Lower leg skin (tissue), 4 donors: ENCODE results near the gene DIP2C. TPM values are rescaled to one million over a fixed set of nuclear protein-coding genes. Genes with fewer than 3 reads are reported as not detected.

Source experiments
- DNase-seq, 2 donors: peaks; one replicate each; pipeline ENCODE4 v3.0.0-alpha.2; 2019; ENCODE audit warnings: low spot score in 2 of 2
- H3K4me3 ChIP-seq: fragments of 200-600 bp; sonication (generic); 2 replicates; pipeline ENCODE4 v1.5.1; 2017; ENCODE audit warnings: mild to moderate bottlenecking, low read depth; ENCODE audit not compliant: poor library complexity, severe bottlenecking
- POLR2A ChIP-seq, 2 donors: fragments of 450-650 bp; IDR thresholded peaks; one replicate each; pipeline ENCODE4 v1.6.1; 2016 to 2017; ENCODE audit warnings: antibody characterized with exemption in 2 of 2, mild to moderate bottlenecking in 1 of 2, moderate library complexity in 1 of 2
- WGBS, 2 donors: methylation state at CpG; one replicate each; pipeline ENCODE4 v1.1.5; 2018; 5-methylcytosine and 5-hydroxymethylcytosine counted together
- intact Hi-C: fragments of 100-400 bp; cut with DNase I; formaldehyde crosslinking; loops from one replicate; pipeline ENCODE4 v1.15.0; 2023; ENCODE audit warnings: low total_unique reads
- total RNA-seq, 4 donors: library from RNA; depleted of rRNA; stranded (reverse); fragments of >200 nt; gene quantifications; one replicate each; pipeline ENCODE4 v1.1.0, GENCODE V29; 2016
- TF ChIP-seq, protein P1 (sequence below), 3 donors: fragments of 450-650 bp; IDR thresholded peaks; one replicate each; pipeline ENCODE4 v1.5.1; 2016; ENCODE audit warnings: antibody characterized with exemption in 3 of 3, mild to moderate bottlenecking in 3 of 3, moderate library complexity in 2 of 3

DIP2C gene
- total RNA-seq, 4 donors from 2014 or later: 6.2 to 14.7 (median 10.6) TPM

DNA sequence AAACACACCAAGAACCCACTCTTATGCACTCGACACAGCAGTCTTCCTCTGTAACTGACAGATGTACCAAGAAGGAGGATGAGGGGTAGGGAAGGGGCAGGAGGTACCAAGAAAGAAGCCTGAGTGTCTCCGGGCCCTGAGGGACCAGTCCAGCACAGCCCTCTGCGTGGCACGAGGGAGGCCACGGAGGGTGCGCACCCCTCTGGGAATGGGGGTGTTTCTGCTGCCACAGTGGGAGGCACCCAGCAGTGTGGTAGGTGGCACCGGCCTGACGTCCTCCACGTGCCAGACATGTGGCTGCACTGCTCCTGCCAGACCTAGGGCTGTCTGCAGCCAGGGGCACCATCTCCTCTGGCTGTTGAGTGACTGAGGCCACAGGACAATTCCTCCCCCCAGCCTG, 399.9 kb downstream of the DIP2C start:
- TF ChIP-seq, protein P1, sequence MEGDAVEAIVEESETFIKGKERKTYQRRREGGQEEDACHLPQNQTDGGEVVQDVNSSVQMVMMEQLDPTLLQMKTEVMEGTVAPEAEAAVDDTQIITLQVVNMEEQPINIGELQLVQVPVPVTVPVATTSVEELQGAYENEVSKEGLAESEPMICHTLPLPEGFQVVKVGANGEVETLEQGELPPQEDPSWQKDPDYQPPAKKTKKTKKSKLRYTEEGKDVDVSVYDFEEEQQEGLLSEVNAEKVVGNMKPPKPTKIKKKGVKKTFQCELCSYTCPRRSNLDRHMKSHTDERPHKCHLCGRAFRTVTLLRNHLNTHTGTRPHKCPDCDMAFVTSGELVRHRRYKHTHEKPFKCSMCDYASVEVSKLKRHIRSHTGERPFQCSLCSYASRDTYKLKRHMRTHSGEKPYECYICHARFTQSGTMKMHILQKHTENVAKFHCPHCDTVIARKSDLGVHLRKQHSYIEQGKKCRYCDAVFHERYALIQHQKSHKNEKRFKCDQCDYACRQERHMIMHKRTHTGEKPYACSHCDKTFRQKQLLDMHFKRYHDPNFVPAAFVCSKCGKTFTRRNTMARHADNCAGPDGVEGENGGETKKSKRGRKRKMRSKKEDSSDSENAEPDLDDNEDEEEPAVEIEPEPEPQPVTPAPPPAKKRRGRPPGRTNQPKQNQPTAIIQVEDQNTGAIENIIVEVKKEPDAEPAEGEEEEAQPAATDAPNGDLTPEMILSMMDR (IDR thresholded peaks at IDR 0.05): no peak
- no peak for TF ChIP-seq POLR2A (IDR thresholded peaks at IDR 0.05)
- 86 to 90% methylated on average over 9 of the region's 9 CpGs for WGBS, 2 donors
- no peak overlapping the region for H3K4me3 ChIP-seq
- no peak for DNase-seq
- intact Hi-C loops: no loop called here

DNA sequence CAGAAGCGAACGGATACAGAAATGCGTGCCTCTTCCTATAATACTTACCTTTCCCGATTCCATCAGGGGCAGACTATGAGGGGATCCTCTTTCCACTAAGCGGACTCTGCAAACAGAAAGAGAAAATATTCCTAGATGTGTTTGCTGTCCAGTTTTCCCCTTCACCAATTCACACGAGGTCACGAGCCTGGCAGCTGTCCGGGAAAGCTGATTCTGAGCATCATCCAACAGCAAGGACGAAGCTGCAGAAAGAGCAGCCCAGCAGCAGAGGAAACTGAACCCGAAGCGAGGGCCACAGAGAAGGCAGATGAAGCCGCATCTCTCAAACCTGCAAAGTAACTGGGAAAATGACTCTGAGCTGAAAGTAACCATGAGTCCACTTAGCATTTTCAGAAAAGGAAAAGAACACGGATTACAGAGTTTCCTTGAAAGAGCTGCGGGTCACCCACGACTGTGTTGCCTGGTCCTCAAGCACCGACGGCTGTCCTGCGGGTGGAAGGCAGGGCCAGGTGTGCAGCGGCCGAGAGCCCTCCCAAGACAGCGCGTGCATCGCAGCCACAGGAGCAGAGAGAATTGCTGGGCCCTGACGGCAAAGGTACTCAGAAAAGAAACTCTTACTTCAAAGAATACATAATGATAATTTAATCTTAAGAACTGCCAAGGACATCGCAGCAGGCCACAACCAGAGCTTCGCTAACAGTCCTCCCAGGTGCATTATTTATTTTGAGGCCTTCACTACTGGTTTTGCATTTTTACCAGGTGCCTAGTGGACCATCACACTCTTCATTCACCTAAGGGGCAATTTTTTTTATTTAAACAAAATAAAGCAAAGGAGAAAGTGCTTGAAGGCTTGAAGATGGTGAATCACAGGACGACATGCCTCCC, 400.9 kb downstream of the DIP2C start:
- no peak overlapping the region for H3K4me3 ChIP-seq
- WGBS, 2 donors: 92 to 93% methylated on average over 27 of the region's 27 CpGs
- intact Hi-C loops: no loop called here
- DNase-seq: no peak
- TF ChIP-seq POLR2A (IDR thresholded peaks at IDR 0.05): no peak
- TF ChIP-seq, protein P1 (IDR thresholded peaks at IDR 0.05): no peak

DNA sequence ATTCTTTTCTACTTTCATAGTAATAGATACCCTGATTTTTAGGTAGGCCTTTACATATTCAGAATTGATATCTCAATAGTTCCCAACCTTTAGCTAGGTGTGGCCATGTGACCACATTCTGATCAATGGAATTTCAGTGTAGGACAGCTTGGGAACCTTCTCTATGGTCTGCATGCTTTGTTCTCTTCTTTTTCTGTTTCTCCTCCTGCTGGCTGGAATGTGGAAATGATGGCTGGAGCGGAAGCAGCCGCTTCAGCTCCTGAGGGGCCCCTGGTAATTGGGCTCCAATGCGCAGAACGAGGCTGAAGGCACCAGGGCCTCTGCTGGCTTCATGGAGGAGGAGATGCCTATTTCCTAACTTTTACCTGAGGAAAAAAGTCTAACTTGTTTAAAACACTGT, 401.7 kb downstream of the DIP2C start:
- DNase-seq: no peak
- TF ChIP-seq, protein P1 (IDR thresholded peaks at IDR 0.05): no peak
- TF ChIP-seq POLR2A (IDR thresholded peaks at IDR 0.05): no peak
- H3K4me3 ChIP-seq: no peak overlapping the region
- intact Hi-C loops: no loop called here
- WGBS, 2 donors: 95 to 97% methylated on average over 4 of the region's 4 CpGs

DNA sequence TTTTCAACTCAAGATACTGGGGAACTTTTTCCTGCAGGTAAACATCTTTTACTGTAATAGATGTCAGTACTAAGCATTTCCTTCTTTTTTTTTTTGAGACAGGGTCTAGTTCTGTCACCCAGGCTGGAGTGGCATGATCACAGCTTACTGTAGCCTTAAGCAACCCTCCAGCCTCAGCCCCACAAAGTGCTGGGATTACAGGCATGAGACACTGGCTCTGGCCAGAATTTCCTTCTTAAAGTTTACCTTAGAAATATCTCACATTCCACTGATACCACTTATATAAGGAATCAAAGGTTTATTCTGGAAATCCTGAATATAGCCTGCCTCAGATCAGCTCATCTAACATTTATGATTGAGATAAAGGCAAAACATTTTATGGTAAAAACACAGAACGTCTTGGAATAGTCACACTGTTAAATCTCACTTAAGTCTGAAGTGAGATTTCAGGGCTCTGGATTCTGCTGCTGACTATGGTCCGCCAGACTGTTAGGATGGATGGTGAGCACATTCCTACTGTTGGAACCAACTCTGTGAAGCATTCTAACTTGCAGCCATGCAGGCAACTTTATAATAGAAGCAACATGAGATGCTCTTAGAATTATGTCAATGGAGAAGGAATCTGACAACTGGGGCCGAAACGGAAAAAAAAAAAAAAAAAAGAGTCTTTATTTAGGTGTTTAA, 402.3 kb downstream of the DIP2C start:
- intact Hi-C loops: no loop called here
- H3K4me3 ChIP-seq: no peak overlapping the region
- DNase-seq: peak in 1 of 2 donors; percentile 0
- no peak for TF ChIP-seq POLR2A (IDR thresholded peaks at IDR 0.05)
- TF ChIP-seq, protein P1 (IDR thresholded peaks at IDR 0.05): no peak
- WGBS, 2 donors: 85 to 95% methylated on average over 4 of the region's 4 CpGs

DNA sequence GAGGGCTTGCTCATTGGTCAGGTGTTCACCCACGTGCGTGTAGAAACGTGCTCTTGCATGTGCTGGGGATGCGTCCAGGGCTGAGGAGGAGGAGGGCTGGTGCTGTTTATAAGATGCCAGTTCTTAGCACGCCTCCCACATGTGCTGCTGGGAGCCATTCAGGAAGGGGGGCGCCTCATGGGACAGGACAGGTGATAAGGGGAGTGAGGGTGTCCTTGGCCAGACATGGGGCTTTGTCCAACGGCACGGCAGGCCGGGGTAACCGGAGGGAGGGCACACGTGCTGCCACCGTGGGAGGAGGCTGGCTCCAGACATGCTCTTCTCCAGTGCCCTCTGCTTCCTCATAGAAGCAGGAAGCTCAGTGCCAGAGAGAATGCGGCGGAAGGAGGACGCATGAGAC, 404.3 kb downstream of the DIP2C start:
- 74 to 78% methylated on average over 15 of the region's 15 CpGs for WGBS, 2 donors
- no peak for TF ChIP-seq POLR2A (IDR thresholded peaks at IDR 0.05)
- TF ChIP-seq, protein P1 (IDR thresholded peaks at IDR 0.05): no peak
- intact Hi-C loops: no loop called here
- H3K4me3 ChIP-seq: no peak overlapping the region
- DNase-seq: no peak
